Activated T-cell treated with anti-CD3 and anti-CD28 coated beads for 4 hours (primary cell): ENCODE measurements around the gene MATN1.
A peak's percentile ranks its signal among the peaks of the same experiment; 100 is the strongest.

Experiments
- DNase-seq: peaks from one replicate; pipeline ENCODE4 v3.0.0-alpha.2; 2020

MATN1 gene

DNA sequence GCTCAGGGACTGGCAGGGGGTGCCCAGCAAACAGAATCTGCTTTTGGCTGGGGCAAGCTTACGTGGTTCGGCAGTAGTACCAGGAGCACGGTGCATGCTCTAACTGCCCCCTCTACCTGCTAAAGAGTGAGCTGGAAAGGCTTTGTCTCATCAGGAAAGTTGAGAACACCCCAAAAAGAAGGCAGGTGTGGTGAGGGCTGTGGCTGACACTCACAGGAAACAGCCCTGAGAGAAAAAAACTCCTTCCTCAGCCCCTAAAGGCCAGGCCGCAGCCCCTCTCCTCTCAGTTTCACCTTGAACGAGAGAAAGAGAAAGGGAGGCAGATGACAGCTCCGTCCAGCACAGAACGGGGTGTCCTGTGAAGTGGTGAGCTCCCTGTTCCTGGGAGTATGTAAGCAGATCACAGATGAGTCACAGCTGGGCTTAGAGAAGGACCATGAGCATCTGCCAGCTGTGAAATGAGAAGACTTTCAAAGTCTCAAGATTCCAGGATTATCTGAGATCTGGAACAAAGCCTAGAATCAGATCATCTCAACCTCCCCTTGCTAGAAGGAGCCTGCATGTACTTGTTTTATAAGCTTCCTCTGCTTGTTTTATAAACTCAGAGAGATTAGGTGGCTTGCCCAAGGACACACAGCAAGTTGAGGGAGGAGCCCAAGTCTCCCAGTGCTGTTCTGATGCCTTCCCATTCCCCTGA lies 20.8 kb upstream of the MATN1 start:
- no peak for DNase-seq

DNA sequence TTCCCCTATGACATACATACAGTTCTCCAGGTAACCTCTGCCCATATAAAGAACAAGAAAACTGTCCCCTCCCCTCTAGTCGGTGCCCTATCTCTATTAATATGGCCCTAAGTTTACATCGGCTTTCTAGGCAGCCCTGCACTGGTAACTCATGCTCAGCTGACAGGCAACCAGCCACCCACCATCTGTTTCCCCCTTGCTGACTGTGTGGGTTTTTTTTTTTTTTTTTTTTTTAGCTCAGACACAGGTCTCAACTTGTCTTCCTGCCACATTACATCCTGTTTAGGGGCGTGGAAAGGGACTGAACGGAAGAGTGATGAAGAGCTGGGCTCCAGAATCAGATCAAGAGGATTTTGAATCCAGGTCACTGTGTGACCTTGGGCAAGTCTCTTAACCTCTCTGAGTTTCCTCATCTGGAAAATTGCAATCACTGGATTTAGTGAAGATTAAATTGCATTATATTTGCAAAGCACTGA lies 20.2 kb upstream of the MATN1 start:
- peak; percentile 58 for DNase-seq

DNA sequence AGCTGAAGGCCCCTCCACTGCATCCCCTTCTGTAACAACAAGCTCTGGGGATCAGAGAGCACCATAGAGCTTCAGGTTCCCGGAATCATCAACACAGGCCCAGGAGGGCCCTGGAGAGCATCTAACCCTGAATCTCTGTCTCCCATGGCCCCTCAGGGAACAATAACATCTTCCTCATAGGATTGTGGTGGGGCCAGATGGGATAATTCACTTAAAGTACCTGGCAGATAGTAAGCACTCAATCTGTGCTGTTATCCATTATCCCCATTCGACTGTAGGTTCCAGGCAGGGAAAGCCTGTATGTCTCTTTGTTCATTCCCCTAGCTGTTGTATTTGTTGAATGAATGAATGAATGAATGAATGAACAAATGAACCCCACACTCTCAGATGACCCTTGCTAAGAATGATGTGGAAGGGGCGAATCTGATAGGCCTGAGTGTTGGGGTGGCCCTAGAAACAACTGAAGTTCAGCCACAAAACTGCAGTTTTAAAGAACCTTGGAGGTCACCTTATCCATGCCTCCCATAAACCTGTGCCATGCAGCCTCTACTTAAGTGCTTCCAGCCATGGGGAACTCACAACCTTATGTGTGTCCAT lies 19.7 kb upstream of the MATN1 start:
- DNase-seq, result no peak

DNA sequence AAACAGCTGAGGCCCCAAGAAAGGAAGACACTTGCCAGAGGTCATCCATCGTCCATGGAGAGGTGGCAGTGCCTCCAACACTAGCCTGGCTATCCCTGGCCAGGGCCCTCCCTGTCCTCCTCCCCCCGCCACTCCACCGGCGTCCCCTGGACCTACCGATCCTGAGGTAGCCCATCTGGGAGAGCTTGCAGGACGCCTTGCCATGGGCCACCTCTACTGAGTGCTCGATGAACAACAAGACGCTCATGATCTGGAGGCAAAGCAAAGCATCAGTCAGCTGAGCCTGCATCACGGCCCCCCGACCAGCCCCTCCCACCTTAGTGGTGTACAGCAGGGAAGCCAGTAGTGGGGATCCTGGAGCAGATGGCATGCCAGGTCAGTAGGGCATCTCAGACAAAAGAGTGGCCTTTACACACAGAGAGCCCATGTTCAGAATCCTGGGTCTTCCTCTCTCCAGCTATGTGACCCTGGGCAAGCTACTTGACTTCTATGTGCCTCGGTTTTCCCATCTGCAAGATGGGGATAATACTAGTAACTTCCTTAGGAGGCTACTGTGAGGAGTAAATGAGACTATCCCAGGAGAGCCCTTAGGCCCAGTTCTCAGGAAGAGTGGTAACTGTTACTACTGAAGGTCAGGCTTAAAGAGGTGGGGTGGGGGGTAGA lies 19.0 kb upstream of the MATN1 start:
- DNase-seq, result no peak

DNA sequence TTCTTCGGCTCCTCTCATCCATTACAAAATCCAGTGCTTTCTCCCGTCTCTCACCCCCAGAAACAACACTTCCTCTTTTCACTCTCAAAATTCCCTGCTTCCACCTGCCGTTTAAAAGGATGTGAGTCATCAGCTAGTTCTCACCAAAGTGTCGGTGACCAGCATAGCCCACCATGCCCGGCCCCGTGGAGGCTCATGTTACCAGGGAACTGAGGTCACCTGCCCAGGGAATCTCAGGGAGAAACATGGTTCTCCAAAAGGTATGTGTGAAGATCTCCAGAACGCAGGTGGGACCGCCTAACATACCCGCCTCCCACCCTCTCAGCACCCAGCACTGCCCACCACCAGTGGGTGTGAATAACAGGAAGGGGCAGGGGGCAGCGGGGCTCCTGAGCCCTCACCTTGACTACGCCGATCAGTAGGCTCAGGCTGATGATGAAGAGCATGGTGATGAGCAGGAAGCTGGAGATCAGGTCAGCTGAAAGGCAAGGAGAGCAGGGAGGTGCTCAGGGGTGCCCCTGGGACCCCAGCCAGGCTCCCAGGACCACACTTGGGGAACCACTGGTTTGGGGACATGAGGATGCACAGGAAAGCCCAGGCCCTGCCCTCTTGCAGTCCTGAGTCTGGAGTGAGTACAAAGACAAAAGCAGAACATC lies 18.0 kb upstream of the MATN1 start:
- DNase-seq, result no peak

DNA sequence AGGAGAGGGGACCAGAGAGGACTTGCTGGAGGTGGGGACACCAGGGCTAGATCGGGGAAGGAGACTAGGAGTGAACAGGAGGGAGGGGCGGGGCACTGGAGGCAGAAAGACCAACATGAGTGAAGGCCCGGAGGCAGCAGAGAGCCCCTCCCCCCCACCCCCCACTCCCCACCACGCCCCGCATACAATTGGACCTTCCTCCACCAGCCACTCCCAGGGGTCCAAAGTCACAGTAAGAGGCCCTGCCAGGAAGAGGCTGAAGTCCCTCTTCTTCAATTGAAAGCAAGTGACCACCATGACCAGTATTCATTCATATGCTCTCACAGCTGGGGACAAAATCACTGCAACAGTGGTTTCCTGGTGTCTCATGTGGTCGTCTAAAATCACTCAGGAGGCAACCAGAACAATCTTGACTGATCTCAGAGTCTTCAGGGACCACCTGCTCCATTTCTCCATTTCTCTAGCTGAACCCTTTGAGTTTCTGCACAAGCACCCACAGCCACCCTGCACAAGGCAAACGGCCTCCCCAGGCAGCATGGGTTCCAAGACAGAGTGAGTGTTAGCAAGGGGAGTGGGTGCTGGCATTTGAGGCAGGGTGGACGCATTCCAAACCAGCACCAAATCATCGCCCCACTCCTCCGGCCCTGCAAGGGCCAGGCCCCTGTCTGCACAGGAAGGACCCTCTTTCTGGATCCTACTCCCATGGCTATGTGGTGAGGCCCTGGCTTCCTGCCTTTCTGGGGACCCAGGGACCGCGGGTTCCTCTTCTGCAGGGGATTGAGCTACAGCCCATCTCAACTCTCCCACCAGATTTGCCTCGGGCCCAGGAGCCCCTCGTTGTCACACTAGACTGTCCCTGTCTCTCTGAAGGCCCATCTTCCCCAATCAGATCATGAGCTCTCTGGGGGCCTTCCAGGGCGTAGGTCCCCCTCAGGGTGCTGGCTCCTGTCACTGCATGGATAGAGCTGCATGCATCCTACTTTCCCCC lies 17.2 kb upstream of the MATN1 start:
- DNase-seq, result no peak

DNA sequence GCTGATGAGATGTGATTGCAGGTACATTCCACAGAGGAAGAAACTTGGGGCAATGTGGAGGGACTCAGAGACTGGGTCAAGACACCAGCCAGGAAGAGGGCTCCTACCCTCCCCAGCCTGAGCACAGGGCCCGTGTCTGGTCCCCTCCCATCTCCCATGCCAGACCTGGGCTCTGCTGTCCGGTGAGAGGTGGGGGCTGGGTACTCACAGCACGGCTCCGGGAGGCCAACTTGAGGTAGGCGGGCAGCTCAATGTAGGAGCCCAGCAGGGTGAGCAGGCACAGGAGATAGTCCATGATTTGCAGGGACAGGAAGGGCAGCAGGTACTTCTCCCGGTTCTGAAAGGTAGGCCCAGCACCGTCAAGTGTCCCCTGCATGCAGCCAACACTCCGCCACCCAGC lies 16.2 kb upstream of the MATN1 start:
- DNase-seq, result no peak

DNA sequence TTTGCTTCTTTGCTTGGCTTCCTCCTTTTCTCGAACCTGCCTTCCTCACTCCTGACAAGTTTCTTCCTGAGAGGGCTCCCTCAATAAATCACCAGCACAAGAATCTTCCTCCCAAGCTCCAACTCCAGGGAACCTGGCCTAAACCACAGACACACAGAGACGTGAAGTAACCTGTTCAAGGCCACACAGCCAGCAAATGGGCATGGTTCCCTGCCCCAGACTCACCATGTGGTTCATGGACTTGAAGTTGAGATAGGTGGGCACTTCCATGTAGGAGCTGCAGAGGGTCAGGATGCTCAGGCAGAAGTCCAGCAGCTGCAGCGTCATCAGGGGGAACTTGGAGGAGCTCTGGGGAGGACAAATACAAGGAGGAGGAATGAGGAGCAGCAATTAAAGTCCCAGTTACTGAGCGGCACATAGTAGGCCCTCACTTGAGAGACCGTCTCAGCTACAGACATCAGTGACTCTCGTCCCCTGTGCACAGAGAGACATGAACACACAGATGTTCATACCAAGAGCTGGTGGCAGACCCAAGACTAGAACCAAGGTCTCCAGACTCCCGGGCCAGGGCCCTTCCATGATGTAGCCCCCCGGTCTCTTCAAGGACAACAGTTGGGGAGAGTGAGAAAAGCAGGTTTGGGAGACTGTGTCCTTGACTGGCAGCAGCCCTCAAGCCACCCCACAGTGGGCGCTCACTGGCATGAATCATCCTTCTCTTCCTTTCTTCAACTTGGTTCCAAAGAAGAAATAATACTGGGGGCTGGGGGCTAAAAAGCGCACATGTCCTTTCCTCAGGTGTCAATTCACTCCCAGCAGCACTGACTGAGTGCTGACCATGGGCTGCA lies 15.6 kb upstream of the MATN1 start:
- DNase-seq, result no peak

DNA sequence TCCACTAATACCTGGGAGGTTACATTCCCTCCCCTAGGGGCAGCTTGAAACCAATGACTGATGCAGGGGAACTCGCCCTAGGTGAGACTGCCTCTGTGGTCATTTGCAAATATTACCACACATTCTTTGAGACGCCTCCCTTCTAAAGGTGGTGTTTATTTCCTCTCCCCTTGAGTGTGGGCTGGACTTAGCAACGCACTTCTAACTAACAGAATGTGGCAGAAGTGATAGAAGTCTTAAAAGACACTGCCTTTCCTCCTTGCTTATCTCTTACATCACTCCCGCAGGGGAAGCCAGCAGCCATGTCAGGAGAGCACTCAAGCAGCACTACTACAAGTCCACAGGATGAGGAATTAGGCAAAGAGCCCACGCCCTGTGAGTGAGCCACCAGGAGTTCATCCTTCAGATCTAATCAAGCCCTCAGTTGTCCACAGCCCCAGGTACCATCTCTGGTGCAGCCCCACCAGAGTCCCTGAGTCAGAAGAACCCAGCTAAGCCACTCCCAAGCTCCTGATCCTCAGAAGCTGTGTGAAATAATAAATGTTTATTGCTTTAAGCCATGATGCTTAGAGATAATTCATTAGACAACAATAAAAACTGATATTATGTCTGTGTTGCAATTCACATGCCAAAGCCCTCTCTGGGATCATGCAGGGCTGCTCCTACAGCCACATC lies 14.8 kb upstream of the MATN1 start:
- no peak for DNase-seq

DNA sequence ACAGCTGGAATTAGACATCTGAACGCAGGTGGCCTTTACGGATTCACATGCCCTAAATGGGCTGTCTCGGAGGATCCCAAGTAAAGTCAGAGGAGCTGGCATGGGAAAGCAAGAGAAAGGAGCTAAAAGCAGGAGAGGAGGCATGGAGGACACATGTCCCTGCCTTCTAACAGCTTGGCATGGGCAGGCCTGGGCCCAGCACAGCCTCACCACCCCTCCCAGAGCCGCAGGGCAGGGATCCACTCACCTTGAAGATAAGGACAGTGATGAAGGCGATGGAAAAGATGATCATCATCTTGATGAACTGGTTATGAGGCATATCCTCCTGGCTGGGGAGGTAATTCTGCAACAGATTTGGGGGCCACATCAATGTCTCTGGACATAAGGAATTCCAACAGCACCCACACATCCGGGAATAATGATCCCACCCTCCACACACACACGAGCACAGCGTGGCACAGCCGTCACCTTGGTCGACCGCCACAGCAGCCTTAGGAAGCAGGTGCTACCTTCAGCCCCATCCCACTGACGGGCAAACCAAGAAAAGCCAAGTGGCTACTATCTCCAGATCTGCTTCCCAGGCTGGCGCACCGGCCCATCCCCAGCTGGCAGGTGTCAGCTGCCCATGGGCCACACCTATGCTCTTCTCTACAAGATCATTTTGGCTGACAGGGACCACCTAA lies 14.1 kb upstream of the MATN1 start:
- no peak for DNase-seq

DNA sequence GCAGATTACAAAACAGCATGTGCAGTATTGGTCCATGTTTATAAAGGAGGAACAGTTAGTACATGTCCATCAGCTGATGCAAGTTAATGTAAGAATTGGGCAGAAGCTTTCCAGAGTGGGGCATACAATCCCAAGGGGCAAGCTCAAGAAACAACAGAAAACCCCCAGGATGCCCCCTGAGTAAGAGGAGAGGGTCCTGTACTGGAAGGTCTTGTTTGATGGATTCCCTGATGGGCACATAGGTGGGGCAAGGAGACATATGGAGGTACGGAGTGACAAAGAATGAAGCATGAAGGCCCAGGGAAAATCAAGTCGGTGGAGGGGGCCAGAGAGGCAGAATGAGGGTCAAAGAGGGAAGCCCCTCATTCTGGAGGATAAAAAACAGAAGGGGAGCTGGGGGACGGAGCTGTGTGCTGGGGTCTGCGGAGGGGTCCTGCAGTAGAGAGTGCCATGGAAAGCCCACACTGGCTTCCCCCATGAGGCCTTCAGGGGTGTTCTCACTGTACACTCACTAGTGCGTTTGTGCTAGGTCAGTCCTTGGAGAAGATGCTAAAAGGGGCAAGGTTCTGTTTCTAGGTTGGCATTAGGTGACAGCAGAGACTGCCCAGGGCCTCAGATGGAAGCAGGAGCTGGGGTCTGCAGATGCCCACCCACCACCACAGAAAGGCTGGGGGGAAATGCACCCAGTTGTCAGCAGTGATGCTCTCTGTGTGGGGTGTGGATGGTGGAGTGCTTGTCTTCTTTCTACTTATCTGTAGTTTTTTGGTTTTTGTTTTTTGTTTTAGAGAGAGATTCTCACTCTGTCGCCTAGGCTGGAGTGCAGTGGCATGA lies 12.5 kb upstream of the MATN1 start:
- no peak for DNase-seq

DNA sequence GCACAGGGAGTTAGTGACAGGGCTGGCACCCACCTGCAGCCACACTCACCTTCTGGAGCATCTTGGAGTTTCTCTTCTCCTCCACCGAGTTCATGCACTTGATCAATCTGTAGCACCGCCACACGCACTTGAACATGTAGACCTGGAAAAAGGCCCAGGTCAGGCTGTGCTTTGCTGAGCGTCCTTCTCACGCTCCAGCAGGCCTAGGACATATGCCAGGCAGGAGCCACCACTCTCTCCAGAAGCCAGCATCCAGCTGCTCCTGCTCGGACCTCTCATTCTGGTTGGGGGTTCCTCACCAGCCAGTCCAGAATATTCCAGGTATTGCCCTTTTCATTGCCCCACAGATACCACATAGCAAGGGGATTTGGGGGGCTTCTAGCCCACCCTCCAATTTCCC lies 11.7 kb upstream of the MATN1 start:
- no peak for DNase-seq

DNA sequence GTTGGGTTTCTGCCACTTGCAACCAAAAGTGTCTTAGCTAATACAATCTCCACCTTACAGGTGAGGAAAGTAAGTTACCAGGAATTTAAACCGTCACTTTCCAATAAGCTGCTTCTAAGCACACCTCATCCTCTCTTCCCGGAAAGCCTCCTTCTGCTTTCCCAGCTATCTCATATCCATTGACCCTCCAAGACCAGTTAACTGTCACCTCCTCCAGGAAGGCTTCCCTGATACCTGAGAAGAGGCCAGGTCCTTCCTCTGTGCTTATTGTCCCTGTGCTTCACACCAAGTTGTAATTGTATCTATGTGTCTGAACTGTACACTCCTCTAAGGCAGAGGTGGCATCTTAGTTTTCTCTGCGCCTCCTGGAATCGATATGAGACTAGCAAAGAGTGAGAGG lies 11.2 kb upstream of the MATN1 start:
- DNase-seq, result no peak

DNA sequence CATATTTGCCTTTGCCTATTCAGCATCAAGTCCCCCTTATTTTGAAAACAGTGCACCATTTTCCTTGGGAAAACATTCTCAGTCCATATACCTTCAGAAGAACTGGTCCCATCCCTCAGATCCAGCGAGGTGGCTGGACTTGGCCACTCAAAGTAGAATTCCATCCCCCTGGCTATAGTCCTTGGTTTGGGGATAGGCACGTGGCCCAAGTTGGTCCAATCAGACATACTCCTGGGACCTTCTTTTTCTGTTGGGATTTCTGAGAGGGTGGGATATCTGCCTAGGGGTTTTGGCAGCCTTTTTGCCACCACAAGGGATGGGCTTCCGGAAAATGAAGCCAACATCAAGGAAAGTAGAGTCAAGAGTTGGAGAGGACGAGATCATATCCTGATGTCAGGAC lies 10.7 kb upstream of the MATN1 start:
- DNase-seq, result no peak

DNA sequence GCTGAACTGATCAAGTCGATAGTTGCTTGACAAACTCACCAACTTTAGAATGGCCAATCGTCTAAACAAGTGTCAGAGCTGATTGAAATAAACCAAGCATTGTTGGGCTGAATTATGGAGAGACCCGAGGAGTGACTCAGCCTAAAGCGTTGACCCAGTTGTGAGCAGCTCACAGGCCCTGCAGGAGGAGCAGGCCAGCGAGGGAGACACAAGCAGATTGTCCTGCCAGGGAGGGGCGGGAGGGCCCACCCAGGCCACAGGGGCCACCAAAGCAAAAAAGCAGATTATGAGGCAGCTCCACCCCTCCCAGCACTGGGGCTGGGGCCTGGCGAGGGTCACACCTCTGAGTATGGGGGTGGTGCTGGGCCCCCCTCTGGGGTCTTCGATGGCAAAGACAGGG lies 10.1 kb upstream of the MATN1 start:
- no peak for DNase-seq

DNA sequence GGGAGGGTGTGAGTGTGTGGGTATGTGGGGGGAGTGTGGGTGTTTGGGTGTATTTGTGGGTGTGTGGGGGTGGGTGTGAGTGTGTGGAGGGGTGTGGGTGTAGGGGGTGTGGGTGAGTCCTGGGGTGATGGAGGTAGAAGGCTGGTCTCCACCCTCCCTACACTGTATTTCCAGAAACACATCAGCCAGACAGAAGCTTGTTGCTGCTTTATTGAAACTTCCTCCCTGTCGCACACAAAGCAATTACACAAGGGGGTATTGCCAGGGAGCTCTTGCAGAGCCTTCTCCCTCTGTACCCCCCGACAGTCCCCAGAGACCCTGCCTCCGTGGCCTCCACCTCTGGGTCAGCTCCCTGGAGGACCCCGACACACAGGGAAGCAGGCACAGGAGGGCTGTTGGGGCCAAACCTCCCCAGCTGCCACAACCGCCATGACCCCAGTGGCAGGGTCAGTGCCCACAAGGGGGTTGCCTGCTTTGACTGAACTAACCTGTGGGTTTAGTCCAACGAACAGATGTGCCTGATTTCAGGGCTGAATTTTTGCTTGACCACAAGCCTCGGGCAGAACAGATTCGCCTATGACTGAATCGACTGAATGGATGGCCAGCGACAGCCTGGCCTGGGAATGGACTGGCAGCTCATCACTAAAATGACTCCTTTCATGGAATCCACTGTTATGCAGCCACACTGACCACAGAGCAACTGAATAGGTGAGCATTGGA lies 9.1 kb upstream of the MATN1 start:
- no peak for DNase-seq

DNA sequence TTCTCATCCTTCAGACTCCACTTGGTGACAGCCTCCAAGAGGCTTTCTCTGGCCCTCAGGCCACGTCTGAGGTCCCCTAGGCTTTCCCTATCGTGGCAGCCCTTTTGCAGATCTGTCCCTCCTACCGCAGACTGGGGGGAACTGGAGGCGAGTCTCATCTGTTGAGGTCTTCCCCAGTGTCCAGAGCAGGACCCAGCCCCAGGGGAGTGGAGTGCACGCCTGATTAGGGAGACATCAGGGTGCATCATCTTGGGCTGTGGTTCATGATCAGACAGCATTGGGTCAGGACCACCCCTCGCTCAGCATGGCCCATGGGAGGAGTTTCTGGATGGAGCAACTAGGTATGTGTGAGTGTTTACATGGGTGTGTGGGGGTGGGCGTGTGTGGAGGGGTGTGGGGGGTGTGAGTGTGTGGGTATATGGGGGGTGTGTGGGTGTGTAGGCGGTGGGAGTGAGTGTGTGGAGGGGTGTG lies 8.5 kb upstream of the MATN1 start:
- no peak for DNase-seq

DNA sequence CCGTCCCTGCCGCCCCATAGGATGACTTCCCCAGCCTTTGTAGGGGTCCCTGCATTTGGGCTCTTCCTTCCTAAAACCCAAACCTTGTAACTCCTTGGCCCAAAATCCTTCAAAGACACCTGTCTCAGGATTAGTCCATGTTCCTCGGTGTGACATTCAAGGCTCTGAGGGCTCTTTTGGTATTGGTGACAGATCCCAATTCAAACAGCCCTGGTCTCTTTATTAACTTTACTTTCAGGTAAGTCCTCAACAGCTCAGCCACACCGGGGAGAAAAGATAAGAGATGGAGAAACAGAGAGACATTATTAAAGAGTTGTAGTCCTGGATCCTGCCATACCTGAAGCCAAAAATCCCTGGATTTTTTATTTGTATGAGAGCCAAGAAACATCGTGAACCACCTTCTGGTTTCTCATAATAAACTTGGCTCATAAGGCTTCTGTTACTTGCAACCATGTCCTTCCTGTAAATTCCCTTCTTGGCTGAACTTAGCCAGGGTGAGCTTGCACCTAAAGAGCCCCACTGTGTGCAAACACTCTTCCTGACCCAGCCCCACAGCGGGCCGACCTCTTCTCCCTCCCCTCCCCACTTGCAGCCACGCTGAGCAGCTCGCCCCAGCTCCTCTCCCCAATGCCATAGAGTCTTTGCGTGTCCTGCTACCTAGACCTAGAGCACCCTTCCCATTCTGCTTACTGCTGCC lies 7.9 kb upstream of the MATN1 start:
- DNase-seq, result no peak
